ENCODE results near the gene GPR61.

The GPR61 gene

DNA sequence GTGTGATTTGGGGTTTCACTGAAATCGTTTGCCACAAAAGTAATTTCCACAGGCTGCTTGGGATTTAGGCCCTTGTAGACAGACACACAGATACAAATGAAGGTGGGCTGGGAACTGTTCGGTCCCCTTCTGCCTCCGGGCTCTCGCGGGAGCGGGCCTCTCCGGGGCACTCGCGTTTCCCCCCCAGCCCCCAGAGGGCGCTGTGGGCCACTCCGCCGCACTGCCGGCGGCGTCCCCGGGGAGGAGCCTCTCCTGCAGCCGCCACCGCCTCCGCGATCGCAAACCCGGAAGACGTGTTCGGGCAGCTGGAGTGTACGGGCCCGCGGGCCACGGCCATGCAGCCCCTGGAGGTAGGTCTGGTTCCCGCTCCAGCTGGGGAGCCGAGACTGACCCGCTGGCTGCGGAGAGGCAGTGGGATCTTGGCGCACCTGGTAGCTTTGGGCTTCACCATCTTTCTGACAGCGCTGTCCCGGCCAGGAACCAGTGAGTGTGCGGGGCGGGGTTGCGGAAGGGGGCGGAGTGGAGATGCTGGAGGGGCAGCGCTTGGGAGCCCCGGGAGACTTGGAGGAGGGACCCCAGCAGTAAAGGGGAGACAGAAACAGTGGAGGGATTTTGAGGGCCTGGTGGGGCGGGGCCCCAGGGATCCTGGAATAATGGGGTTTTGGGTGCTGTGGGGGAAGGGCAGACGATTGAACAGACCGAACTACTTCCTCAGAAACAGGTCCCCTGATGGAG is 45.7 kb upstream of the GPR61 start, which contains the start of gene CYB561D1 (continued):
- TF ChIP-seq, protein P1, sequence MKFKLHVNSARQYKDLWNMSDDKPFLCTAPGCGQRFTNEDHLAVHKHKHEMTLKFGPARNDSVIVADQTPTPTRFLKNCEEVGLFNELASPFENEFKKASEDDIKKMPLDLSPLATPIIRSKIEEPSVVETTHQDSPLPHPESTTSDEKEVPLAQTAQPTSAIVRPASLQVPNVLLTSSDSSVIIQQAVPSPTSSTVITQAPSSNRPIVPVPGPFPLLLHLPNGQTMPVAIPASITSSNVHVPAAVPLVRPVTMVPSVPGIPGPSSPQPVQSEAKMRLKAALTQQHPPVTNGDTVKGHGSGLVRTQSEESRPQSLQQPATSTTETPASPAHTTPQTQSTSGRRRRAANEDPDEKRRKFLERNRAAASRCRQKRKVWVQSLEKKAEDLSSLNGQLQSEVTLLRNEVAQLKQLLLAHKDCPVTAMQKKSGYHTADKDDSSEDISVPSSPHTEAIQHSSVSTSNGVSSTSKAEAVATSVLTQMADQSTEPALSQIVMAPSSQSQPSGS (tag by site-specific recombination; IDR thresholded peaks at IDR 0.05; ENCODE audit: low read depth): no peak
- TF ChIP-seq ZNF426 (tag by site-specific recombination; IDR thresholded peaks at IDR 0.05) (no peak), GFI1B (tag by site-specific recombination; IDR thresholded peaks at IDR 0.05) (no peak), ZBTB17 (tag by site-specific recombination; IDR thresholded peaks at IDR 0.05) (peak; percentile 93), ZBTB21 (tag by site-specific recombination; IDR thresholded peaks at IDR 0.05) (no peak), ZNF132 (tag by site-specific recombination; IDR thresholded peaks at IDR 0.05; ENCODE audit: borderline replicate concordance) (no peak), ZNF677 (tag by site-specific recombination; IDR thresholded peaks at IDR 0.05) (no peak), ZSCAN16 (tag by site-specific recombination; IDR thresholded peaks at IDR 0.05) (no peak), ZNF560 (tag by site-specific recombination; IDR thresholded peaks at IDR 0.05; ENCODE audit: borderline replicate concordance) (no peak), ZNF214 (tag by site-specific recombination; IDR thresholded peaks at IDR 0.05; ENCODE audit: borderline replicate concordance) (no peak), ZFP41 (tag by site-specific recombination; IDR thresholded peaks at IDR 0.05; ENCODE audit: borderline replicate concordance) (no peak), ZNF792 (tag by site-specific recombination; IDR thresholded peaks at IDR 0.05) (no peak), ZNF707 (tag by site-specific recombination; IDR thresholded peaks at IDR 0.05) (no peak), ZNF501 (tag by site-specific recombination; IDR thresholded peaks at IDR 0.05) (peak; percentile 83), MZF1 (tag by site-specific recombination; IDR thresholded peaks at IDR 0.05; ENCODE audit: borderline replicate concordance) (no peak), ZNF221 (tag by site-specific recombination; IDR thresholded peaks at IDR 0.05; ENCODE audit: borderline replicate concordance) (no peak), ZNF48 (tag by site-specific recombination; IDR thresholded peaks at IDR 0.05) (no peak), ZNF211 (tag by site-specific recombination; IDR thresholded peaks at IDR 0.05; ENCODE audit: low read depth) (no peak), HOXD13 (CRISPR knock-in tag; IDR thresholded peaks at IDR 0.05; ENCODE audit: borderline replicate concordance) (no peak), ZFP69B (tag by site-specific recombination; IDR thresholded peaks at IDR 0.05) (peak; percentile 59), KLF8 (tag by site-specific recombination; IDR thresholded peaks at IDR 0.05) (peak; percentile 92; the same call in 1 of the 2 replicates), ZNF624 (tag by site-specific recombination; IDR thresholded peaks at IDR 0.05) (no peak), ZNF302 (tag by site-specific recombination; IDR thresholded peaks at IDR 0.05; ENCODE audit: low read depth) (no peak), ZNF202 (tag by site-specific recombination; IDR thresholded peaks at IDR 0.05; ENCODE audit: borderline replicate concordance) (no peak), SETDB1 (IDR thresholded peaks at IDR 0.05; ENCODE audit: insufficient read length, low read length) (no peak), FEZF1 (tag by site-specific recombination; IDR thresholded peaks at IDR 0.05) (no peak), ZNF549 (tag by site-specific recombination; IDR thresholded peaks at IDR 0.05) (no peak), ZNF660 (tag by site-specific recombination; IDR thresholded peaks at IDR 0.05) (peak; percentile 87), RBAK (tag by site-specific recombination; IDR thresholded peaks at IDR 0.05) (no peak), GLIS2 (tag by site-specific recombination; IDR thresholded peaks at IDR 0.05) (peak; percentile 95), HOXA7 (CRISPR knock-in tag; IDR thresholded peaks at IDR 0.05; ENCODE audit: borderline replicate concordance) (no peak)
- TF ChIP-seq, protein P2, sequence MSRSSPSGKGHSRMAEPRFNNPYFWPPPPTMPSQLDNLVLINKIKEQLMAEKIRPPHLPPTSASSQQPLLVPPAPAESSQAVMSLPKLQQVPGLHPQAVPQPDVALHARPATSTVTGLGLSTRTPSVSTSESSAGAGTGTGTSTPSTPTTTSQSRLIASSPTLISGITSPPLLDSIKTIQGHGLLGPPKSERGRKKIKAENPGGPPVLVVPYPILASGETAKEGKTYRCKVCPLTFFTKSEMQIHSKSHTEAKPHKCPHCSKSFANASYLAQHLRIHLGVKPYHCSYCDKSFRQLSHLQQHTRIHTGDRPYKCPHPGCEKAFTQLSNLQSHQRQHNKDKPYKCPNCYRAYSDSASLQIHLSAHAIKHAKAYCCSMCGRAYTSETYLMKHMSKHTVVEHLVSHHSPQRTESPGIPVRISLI (tag by site-specific recombination; IDR thresholded peaks at IDR 0.05): no peak
- TF ChIP-seq, protein P3, sequence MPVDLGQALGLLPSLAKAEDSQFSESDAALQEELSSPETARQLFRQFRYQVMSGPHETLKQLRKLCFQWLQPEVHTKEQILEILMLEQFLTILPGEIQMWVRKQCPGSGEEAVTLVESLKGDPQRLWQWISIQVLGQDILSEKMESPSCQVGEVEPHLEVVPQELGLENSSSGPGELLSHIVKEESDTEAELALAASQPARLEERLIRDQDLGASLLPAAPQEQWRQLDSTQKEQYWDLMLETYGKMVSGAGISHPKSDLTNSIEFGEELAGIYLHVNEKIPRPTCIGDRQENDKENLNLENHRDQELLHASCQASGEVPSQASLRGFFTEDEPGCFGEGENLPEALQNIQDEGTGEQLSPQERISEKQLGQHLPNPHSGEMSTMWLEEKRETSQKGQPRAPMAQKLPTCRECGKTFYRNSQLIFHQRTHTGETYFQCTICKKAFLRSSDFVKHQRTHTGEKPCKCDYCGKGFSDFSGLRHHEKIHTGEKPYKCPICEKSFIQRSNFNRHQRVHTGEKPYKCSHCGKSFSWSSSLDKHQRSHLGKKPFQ (tag by site-specific recombination; IDR thresholded peaks at IDR 0.05): no peak
- TF ChIP-seq, protein P4, sequence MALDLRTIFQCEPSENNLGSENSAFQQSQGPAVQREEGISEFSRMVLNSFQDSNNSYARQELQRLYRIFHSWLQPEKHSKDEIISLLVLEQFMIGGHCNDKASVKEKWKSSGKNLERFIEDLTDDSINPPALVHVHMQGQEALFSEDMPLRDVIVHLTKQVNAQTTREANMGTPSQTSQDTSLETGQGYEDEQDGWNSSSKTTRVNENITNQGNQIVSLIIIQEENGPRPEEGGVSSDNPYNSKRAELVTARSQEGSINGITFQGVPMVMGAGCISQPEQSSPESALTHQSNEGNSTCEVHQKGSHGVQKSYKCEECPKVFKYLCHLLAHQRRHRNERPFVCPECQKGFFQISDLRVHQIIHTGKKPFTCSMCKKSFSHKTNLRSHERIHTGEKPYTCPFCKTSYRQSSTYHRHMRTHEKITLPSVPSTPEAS (tag by site-specific recombination; IDR thresholded peaks at IDR 0.05): no peak
- TF ChIP-seq, protein P5, sequence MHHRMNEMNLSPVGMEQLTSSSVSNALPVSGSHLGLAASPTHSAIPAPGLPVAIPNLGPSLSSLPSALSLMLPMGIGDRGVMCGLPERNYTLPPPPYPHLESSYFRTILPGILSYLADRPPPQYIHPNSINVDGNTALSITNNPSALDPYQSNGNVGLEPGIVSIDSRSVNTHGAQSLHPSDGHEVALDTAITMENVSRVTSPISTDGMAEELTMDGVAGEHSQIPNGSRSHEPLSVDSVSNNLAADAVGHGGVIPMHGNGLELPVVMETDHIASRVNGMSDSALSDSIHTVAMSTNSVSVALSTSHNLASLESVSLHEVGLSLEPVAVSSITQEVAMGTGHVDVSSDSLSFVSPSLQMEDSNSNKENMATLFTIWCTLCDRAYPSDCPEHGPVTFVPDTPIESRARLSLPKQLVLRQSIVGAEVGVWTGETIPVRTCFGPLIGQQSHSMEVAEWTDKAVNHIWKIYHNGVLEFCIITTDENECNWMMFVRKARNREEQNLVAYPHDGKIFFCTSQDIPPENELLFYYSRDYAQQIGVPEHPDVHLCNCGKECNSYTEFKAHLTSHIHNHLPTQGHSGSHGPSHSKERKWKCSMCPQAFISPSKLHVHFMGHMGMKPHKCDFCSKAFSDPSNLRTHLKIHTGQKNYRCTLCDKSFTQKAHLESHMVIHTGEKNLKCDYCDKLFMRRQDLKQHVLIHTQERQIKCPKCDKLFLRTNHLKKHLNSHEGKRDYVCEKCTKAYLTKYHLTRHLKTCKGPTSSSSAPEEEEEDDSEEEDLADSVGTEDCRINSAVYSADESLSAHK (tag by site-specific recombination; IDR thresholded peaks at IDR 0.05): peak; percentile 44
